ENCODE data around the gene NMRAL1. TPM values are rescaled to one million over a fixed set of nuclear protein-coding genes. Genes with fewer than 3 reads are reported as not detected.

The NMRAL1 gene
- total RNA-seq, 1 experiment from 2014 or later, result 71.1 TPM

- no peaks in the 10 kb centered on the region for H3K9me3 ChIP-seq
- Mint-ChIP-seq H3K9me3 (ENCODE audit: unreplicated experiment) (no peaks in the 10 kb centered on the region), H3K4me1 (ENCODE audit: low read depth, unreplicated experiment) (no peaks in the 10 kb centered on the region), H3K4me3 (ENCODE audit: unreplicated experiment) (no peak overlapping the region), H3K27ac (ENCODE audit: unreplicated experiment) (no peak overlapping the region), H3K27me3 (ENCODE audit: insufficient read depth, unreplicated experiment) (no peaks in the 10 kb centered on the region), H3K36me3 (ENCODE audit: insufficient read depth, unreplicated experiment) (peaks cover 93% of the 10 kb centered on the region)
- H3K4me1 ChIP-seq, result no peaks in the 10 kb centered on the region
- H3K27me3 ChIP-seq (replicated peaks; ENCODE audit: control insufficient read depth, insufficient read depth, low read length), result no peaks in the 10 kb centered on the region
- intact Hi-C loops (cut with micrococcal nuclease; ENCODE audit: unreplicated experiment), result no loop called here
- no peak for DNase-seq
- BruUV-seq (replicated peaks), result no TSS peak
- ChIA-PET POLR2A (interaction anchor here (0.6 kb wide), 1 partner anchor 10 kb away, joined by 7 read pairs; no protein-coding TSS in a partner anchor), CTCF (no interaction called here)
- H3K4me3 ChIP-seq (ENCODE audit: low read depth, low read length), result no peak overlapping the region
- no peak for TF ChIP-seq CTCF (IDR thresholded peaks at IDR 0.05; ENCODE audit: insufficient read depth in 1 of 2, low read depth in 1 of 2, low read length in 1 of 2, severe bottlenecking in 1 of 2, unreplicated experiment in 1 of 2)
- H3K36me3 ChIP-seq (ENCODE audit: control insufficient read depth, insufficient read depth, low read length), result no peaks in the 10 kb centered on the region; the same call in 1 of the 2 replicates
Observed at GRCh38 chr16:4455081-4455480, 19.3 kb downstream of the NMRAL1 start.

- no peak overlapping the region for H3K27ac Mint-ChIP-seq (ENCODE audit: unreplicated experiment)
Observed at GRCh38 chr16:4454623-4455022, 19.8 kb downstream of the NMRAL1 start.

GRCh38 chr16:4452674-4453073 lies 21.8 kb downstream of the NMRAL1 start:
- H3K9me3 Mint-ChIP-seq (ENCODE audit: unreplicated experiment), result no peaks in the 10 kb centered on the region
- H3K4me1 ChIP-seq, result no peaks in the 10 kb centered on the region
- no peak overlapping the region for H3K27ac Mint-ChIP-seq (ENCODE audit: unreplicated experiment)
- POLR2A ChIA-PET, result no interaction called here
- H3K9me3 ChIP-seq, result no peaks in the 10 kb centered on the region
- DNase-seq, result no peak
- no peak overlapping the region for H3K4me3 ChIP-seq (ENCODE audit: low read depth, low read length)
- H3K36me3 ChIP-seq (ENCODE audit: control insufficient read depth, insufficient read depth, low read length), result no peaks in the 10 kb centered on the region; the same call in 1 of the 2 replicates
- intact Hi-C loops (cut with micrococcal nuclease; ENCODE audit: unreplicated experiment), result no loop called here
- H3K27me3 Mint-ChIP-seq (ENCODE audit: insufficient read depth, unreplicated experiment), result no peaks in the 10 kb centered on the region
- no TSS peak for BruUV-seq (replicated peaks)
- peaks cover 93% of the 10 kb centered on the region for H3K36me3 Mint-ChIP-seq (ENCODE audit: insufficient read depth, unreplicated experiment)
- CTCF ChIA-PET, result no interaction called here
- no peak overlapping the region for H3K4me3 Mint-ChIP-seq (ENCODE audit: unreplicated experiment)
- no peaks in the 10 kb centered on the region for H3K27me3 ChIP-seq (replicated peaks; ENCODE audit: control insufficient read depth, insufficient read depth, low read length)
- TF ChIP-seq CTCF (IDR thresholded peaks at IDR 0.05; ENCODE audit: insufficient read depth in 1 of 2, low read depth in 1 of 2, low read length in 1 of 2, severe bottlenecking in 1 of 2, unreplicated experiment in 1 of 2), result no peak
- no peaks in the 10 kb centered on the region for H3K4me1 Mint-ChIP-seq (ENCODE audit: low read depth, unreplicated experiment)

More at GRCh38 chr16:4454623-4455022, 19.8 kb downstream of the NMRAL1 start:
- Mint-ChIP-seq H3K9me3 (ENCODE audit: unreplicated experiment) (no peaks in the 10 kb centered on the region), H3K27me3 (ENCODE audit: insufficient read depth, unreplicated experiment) (no peaks in the 10 kb centered on the region), H3K4me3 (ENCODE audit: unreplicated experiment) (no peak overlapping the region), H3K36me3 (ENCODE audit: insufficient read depth, unreplicated experiment) (peaks cover 93% of the 10 kb centered on the region), H3K4me1 (ENCODE audit: low read depth, unreplicated experiment) (no peaks in the 10 kb centered on the region)
- H3K36me3 ChIP-seq (ENCODE audit: control insufficient read depth, insufficient read depth, low read length), result no peaks in the 10 kb centered on the region; the same call in 1 of the 2 replicates
- H3K9me3 ChIP-seq, result no peaks in the 10 kb centered on the region
- TF ChIP-seq CTCF (IDR thresholded peaks at IDR 0.05; ENCODE audit: insufficient read depth in 1 of 2, low read depth in 1 of 2, low read length in 1 of 2, severe bottlenecking in 1 of 2, unreplicated experiment in 1 of 2), result no peak
- no peak for DNase-seq
- no peaks in the 10 kb centered on the region for H3K4me1 ChIP-seq
- BruUV-seq (replicated peaks), result no TSS peak
- POLR2A ChIA-PET, result interaction anchor here (0.6 kb wide), 1 partner anchor 10 kb away, joined by 7 read pairs; no protein-coding TSS in a partner anchor
- H3K27me3 ChIP-seq (replicated peaks; ENCODE audit: control insufficient read depth, insufficient read depth, low read length), result no peaks in the 10 kb centered on the region
- intact Hi-C loops (cut with micrococcal nuclease; ENCODE audit: unreplicated experiment), result no loop called here
- no peak overlapping the region for H3K4me3 ChIP-seq (ENCODE audit: low read depth, low read length)
- CTCF ChIA-PET, result no interaction called here
